GM21576 (cell line): ENCODE results near the gene MCTP2.
A peak's percentile ranks its signal among the peaks of the same experiment; 100 is the strongest.

Source experiments
- ATAC-seq: cut with Tn5 transposase; IDR thresholded peaks from one replicate; pipeline ENCODE4 v1.9.1; 2021; ENCODE audit warnings: mild to moderate bottlenecking, moderate library complexity; ENCODE audit not compliant: unreplicated experiment

Gene MCTP2

DNA sequence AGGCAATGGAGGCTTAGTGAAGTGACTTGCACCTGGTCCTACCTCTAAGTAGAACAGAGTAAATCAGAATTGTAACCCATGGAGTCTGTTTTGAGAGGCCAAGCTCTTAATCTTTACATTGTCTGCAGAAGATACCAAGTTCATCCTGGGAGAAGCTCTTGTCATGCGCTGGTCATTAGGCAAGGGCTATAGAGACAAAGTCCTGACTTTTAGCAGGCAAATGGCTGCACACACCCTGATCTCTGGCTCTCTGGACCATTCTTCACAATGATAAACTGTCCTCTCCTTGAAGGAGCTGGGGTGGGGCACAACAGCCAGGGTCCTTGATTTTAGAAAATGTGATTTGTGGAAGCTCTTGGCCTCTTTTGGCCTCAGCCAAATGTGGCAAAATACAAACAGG, 65.4 kb downstream of the MCTP2 start:
- ATAC-seq, result no peak

DNA sequence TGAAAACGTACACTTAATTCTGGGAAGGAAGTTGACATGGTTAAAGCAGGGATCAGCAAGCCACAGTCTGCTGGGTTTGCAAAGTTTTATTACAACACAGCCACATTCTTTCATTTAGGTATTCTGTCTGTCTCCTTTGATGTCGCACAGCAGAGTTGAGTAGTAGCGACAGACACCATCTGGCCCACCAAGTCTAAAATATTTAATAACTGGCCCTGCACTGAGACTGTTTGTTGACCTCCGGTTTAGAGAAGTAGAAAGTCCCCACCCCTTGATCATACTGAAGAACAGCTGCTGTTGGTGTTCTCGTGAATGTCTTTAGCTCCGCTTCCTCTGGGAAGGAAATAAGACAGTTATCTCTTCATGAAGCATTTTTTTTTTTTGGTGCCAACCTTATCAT, 66.2 kb downstream of the MCTP2 start:
- ATAC-seq, result peak; percentile 83

DNA sequence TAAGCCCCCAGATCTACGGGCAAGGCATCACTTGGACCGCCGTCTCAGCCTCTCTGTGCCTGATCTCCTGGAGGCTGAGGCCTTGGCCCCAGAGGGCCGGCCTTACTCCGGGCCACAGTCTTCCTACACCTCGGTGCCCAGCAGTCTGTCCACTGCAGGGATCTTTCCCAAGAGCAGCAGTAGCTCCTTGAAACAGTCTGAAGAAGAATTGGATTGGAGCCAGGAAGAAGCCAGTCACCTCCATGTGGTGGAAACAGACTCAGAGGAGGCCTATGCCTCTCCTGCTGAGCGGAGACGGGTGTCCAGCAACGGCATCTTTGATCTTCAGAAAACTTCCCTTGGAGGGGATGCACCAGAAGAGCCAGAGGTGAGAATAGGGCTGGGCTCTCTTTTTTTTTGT, 67.0 kb downstream of the MCTP2 start:
- no peak for ATAC-seq

DNA sequence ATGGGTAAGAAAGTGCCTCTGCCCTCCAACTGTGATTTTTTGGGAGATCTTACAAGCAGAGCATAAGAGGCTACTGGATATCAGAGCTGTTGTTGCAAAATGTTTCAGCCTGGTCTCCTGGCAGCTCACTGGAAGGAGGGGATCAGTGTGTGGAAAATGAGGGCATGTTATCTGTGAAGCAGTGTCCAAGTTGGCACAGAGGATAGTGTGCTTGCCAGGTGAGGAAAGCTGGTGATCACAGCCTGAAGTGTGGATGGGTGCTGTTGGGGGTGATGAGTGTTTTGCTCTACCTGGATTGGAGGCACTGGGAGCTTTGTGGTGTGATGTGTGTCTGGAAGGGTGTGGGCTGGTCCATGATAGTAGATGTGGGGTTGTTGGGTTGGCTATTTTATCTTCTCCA, 69.3 kb downstream of the MCTP2 start:
- ATAC-seq, result no peak

DNA sequence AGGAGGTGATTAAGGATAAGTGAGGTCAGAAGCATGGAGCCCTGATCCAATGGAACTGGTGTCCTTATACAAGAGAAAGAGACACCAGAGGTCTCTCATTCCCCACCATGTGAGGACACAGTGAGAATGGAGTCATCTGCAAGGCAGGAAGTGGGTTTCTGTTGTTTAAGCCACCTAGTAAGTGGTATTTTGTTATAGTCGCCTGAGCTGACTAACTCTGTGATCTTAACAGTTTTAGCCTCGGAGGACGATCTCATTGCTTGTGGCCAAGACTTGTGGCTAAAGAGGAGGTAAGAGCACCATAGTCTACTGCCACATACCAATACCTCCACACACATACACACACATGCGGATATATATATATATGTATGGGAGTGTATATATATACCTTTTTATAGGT, 73.8 kb downstream of the MCTP2 start:
- ATAC-seq, result peak; percentile 35

DNA sequence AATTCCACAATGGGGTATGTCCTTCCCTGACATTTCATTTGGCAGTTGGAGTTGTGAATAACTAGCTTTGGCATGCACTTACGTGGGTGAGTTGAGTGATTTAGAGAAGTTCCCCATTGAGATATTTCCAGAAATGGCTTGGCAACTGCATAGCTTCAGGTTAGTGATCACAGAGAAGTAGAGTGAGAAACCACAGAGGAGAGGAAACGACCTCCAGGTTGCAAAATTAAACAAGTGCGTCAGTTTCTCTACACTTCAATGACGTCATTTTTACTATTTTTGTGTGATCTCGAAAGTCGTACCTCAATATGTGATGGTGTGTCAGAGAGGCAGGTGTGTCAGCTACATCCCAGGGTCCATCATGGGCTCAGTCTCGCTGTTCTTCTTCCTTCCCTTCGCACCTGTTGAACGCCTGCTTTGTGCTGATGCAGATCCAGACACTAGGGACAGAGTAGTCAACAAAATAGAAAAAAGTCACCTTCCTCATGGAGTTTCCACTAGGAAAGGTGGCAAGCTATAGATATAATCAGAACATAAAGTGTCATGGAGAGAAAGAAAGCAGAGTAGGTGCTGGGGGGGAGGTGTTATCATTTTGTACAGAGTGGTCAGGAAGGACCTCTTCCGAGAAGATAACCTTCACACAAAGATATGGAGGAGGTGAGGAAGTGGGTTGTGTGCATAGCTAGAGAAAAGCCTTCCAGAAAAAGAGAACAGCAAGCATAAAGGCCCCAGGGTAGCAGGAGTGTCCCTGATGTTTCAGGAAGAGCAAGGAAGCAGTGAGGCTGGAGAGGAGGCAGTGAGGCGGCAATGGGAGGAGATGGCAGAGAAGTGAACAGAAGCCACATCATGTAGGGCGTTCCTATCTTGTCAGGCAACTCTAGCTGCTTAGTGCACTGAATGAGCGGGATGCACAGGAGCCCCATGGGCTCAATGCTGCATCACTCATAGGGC, 75.6 kb downstream of the MCTP2 start:
- peak; percentile 86 for ATAC-seq

DNA sequence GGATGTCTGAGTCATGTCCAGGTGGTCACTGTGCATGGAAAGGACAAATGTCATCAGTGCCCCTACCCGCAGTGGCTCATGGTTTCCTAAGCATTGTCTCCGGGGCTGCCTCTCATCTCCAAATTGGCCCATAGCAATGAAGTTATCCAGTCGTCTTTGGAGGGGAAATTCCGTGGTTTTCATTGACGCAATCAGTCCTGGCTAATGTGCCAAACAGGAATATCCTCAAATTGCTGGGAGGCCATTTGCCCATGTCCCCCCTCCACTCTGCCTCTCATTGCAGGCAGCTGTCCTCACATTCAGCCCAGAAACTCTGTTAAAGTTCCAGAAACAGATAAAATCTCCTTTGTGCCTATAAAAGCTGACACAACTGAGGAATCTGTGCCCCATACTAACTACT, 81.6 kb downstream of the MCTP2 start:
- ATAC-seq, result no peak

DNA sequence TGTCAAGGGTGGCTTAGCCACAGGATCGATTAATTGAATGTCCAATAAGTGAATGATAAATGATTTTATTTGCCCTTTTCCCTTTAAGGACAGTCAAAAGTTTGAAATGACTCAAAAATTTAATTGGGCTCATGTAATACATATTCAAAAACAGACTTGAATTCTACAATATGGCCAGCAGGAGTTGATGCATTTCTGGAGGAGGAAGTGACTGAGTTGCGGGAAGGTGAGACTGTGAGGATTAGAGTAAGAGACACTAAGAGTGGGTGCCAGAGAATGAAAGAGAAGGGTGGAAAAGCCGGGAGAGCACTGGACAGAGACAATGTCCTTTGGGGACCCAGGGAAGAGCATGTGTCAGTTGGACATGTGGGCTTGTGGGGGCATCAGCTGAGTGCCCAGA, 83.3 kb downstream of the MCTP2 start:
- ATAC-seq, result no peak

DNA sequence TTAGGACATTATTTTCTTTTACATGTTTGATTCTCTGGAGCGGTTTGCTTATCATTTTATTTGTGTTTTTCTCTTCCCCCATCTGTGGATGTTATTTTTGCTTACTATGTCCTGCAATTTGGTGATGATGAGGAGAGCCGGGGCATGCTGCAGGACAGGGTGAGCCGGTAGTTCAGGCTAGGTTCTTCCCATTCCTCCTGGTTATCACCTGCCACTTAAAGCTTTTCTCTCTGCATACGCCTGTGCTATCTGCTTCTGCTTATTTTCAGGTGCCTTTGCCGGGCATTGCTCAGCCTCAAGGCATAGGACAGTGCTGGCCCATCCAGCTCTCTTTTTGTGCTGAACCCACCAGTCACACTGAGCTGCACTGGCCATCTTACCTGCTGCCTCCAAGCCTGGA, 85.8 kb downstream of the MCTP2 start:
- ATAC-seq, result no peak

DNA sequence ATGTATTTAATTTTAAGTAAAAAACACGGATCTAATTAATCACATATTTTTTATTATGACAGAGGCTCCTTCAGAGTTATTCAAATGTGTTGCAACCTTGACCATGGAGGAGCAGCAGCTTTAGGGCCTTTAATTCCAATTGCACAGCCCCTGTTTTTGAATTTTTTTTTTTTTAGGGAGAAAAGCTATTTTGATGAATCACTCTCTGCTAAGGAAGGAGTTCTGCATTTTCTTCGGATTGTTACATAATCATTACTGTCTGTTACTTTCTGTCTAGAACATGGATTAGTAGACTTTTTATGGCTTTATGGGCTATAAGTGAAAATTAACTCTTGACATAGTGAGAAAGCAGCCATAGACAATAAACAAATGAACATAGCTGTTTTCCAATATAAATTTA, 90.8 kb downstream of the MCTP2 start:
- no peak for ATAC-seq

DNA sequence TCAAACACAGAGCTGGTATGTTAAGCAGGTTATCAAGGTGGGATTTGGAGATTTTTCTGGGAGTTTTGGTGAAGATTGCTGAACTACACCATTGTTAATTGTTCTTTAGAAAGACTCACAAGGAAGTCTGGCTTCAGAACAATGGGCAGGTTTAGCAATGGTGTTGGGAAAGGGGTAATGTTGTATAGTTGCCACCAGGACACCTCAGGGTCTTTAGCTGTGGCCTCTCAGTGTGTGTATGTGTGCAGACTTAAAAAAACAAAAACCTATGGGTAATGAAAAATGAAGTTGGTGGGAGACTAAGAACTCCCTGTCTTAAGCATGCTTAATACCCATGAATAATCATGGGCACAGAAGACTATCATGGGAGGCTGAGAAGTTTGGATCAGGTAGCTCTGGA, 91.7 kb downstream of the MCTP2 start:
- ATAC-seq, result no peak

DNA sequence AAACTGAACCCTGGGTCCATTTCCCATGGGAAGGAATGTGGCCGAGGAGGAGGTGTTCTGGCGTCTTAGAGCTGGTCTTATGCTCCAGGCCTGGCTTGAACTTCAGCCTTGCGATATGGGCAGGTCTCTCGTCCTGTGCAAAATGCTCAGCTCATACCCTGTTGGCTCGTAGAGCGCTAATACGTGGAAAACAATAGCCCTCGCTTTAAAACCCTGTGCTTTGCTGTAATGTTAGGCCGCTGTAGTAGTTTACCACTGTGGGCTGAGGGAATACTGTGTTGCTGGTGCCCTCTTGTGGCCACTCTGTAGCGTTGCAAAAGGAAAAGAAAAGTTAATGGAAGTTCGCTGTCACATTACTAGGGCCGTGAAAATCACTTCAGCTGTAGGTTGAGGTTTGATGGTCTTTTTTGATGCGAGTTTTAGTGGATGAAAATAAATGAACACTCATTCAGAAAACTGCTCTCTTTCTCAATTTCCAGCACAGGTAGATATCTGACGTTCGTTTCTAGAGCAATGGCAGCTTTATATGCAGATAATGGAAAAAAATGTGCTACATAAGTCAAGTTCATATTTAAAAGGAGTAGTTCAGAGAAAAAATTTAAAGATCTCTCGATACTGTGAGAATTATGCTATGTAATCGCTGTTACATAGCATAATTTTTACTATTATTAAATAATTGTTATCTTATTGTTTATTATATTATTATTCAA, 92.9 kb downstream of the MCTP2 start:
- peak; percentile 89 for ATAC-seq

DNA sequence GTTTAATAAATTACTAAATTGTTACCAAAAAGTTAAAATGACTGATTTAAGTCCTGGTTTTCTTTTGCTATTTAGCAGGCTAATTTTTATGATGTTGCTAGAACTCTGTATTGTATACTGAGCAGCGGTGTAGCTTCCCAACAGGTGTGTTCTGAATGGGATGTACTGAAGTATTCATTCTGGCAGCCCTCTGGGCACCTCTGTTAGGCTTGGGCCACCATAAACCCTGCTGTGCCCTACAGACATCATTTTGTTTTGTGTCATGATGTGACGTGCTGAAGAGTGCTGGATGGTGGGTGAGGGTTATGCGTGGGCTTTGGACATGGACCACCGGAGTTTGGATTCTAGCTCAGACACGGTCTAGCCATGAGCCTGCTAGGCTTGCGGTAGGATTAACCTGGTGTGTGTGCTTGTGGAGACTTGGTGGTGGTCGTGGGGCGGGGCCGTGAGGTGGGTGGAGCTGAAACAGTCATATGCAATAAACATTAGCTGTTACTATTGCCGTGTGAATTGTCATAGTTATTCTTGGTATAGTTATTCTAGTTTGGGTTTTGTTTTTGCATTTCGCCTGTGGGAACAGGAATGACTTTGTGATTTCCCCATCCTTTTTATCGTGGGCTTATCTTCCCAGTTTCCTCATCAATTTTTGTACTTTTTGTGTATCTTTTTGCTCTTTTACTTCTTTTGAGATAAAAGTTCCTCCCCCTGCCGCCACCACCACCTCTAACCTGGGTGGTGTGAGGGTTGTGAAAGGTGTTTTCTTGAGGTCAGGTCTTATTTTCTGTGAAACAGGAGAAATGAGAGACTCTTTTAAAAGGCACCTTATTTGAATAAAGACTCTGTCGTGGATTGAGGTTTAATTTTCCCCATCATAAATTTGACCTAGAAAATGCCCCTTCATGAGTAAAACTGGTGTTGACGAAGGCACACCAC, 93.7 kb downstream of the MCTP2 start:
- no peak for ATAC-seq

DNA sequence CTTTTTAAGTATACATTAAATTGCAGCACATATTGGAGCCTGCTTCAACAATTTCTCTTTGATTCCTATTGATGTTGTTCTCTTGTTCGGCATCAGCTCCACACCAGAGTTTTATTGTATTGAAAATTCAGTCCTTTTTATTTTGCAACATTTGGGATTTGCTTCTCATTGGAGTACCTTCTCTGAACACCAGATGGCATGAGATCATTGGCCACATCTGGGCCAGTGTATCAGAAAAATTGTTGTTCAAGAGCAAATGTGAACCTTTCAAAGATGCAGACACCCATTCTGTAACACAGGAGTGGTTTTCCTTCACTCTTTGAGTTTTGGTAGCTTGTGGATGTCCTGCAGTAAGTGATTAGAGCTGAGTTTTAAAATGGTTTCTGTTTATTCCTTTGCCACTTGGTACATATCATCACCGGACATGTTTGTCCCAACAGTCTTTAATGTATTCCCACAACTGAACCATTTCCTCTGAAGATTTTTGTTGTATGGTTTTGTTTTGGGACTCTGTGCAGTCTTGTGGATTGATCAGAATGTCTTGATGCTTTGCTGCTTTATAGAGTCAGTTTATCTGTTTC, 96.1 kb downstream of the MCTP2 start:
- ATAC-seq, result no peak

DNA sequence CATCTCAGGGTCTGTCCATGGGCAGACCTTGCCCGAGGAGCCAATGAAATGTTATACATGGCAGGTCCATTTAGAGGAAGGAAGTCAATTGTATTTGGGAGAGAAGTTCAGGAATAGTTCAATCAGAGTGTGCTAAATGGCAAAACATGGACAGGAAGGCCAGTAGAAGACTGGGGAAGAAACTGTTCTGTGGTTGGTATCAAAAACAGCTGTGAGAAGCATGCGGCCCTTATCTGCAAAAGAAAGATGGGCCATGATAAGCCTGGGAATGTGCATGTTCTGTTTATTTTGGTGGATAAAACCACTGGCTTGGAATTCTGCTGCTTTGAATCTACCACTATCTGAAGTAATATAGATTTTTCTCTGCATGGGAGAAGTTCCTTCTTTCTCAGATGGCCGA, 100.4 kb downstream of the MCTP2 start:
- ATAC-seq, result no peak

DNA sequence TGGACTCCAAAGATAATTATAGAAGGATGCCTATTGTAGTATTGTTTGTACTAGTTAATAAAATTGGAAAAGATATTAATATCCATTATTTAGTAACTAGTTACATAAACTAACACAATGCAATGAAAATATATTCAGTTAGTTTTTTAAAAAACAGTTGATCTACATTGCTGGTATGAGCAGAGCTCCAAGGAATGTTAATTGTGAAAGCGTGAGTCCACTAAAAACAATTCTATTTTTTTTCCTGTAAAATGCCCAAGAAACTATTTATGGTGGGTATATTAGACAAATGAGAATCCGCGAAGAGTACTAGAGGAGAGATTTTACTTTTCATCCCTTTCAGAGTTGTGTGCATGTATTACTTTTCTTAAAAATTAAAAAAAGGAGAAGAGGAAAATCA, 104.3 kb downstream of the MCTP2 start:
- no peak for ATAC-seq

DNA sequence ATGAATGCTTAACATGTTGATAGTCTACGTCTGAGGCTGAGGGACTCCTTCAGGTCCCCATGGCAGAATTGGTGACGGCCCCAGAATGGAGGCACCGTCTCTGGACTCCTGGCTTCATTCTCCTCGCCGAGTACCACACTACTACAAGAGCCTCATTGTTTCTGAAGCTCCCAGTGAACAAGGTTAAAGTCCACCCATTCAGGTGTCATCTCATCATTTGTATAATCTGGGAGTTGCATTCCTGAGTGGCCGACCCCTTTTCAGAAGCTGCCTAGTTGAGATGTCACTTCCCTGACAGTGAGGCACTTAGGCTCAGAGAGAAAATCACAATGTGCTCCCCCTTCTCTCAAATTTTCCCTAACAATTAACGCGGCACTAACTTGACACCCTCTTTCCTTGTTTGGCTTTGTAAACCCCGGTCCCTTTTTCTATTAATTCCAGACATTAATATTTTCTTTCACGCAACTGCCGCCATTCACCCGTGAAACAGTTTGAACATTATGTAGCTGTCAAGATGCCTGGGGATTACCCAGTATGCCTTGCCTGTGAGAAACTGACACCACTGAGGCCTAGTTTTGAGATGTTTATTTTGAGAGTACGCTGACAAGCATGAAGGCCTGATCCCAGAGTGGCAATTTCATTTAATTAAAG, 105.6 kb downstream of the MCTP2 start:
- ATAC-seq, result no peak

DNA sequence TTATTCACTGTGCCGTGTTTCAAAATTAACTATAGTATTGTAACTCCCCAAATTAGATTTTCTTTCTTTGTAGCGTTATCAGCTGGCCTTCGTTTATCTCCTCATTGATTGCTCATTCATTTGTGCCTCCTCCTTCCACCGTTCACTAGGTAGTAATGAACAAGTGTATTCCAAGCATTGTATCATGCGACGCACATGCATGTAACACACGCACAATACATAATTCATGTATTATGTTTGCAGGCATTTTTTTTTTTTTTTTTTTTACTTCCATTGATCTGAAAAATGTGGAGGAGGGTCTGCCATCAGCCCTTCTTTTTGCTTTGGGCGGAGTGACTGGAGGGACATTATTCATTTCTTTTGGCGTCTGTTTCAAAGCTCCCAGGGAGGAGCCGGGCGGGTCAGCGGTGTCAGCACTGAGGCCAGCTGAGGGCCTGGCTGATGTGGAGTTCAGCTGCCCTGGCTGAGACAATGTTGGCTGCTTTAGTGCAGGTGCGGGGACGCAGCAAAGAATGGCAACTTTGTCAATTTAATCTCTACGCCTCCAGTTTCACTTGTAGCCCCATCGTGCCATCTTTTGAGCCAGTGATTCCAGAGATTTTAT, 107.0 kb downstream of the MCTP2 start:
- ATAC-seq, result no peak

DNA sequence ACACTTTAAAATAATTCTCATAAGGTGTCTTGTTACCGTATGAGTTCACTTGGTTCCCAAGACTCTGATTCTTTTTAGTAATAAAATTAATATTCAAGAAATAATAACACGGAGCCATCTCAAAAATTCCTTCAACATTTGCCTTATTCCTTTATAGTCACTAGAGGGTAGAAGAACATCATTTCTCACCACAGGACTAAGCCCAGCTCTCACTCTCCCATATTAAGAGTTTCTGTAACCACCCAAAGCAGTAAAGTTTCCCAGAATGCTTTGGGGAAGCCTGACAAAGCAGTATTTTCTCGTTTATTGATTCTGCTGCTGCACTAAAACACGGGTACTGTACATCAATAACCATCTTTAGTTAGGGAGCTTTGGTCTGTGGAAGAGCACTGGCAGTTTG, 114.9 kb downstream of the MCTP2 start:
- no peak for ATAC-seq

DNA sequence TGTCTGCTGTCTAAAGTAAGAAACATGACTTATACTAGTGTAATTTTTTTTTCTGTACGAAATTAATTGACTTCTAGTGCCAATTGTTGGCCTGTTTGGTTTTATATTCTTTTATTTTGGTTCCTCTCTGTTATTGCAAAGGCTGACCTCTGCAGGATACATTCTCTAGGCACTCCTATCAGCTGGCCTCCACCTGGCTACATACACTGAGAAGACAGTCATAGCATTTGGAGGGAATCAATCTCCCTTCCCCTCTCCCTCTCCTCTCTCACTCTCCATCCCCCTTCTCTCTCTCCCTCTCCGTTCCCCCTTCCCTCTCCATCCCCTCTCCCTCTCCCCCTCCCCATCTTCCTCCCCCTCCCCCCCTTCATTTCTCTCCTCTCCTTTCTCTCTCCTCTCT, 116.7 kb downstream of the MCTP2 start:
- no peak for ATAC-seq
